ENCODE data around the gene RIN2.

The RIN2 gene

GRCh38 chr20:19713822-19714578 is 44.1 kb upstream of the RIN2 start:
- DNase-seq, result no peak
- TF ChIP-seq CTCF (IDR thresholded peaks at IDR 0.05; ENCODE audit: low read depth, low read length, missing control alignments), result no peak

GRCh38 chr20:19714579-19714840 is 43.5 kb upstream of the RIN2 start:
- in situ Hi-C loops (cut with HindIII; ENCODE audit: low pct_ligation_motif_present, low sequenced_read_pairs), result no loop called here
- Histone ChIP-seq H3K27ac (no peak overlapping the region), H3K36me3 (replicated peaks) (no peaks in the 10 kb centered on the region), H3K27me3 (replicated peaks) (no peaks in the 10 kb centered on the region), H3K4me3 (ENCODE audit: low read depth, low read length) (no peak overlapping the region)
- no peak for DNase-seq
- TF ChIP-seq CTCF (IDR thresholded peaks at IDR 0.05; ENCODE audit: low read depth, low read length, missing control alignments), result no peak

More at GRCh38 chr20:19713822-19714578, 44.1 kb upstream of the RIN2 start:
- Histone ChIP-seq H3K36me3 (replicated peaks) (no peaks in the 10 kb centered on the region), H3K27ac (no peak overlapping the region), H3K27me3 (replicated peaks) (no peaks in the 10 kb centered on the region), H3K4me3 (ENCODE audit: low read depth, low read length) (no peak overlapping the region)
- in situ Hi-C loops (cut with HindIII; ENCODE audit: low pct_ligation_motif_present, low sequenced_read_pairs), result no loop called here

GRCh38 chr20:19715986-19716385 is 42.1 kb upstream of the RIN2 start:
- in situ Hi-C loops (cut with HindIII; ENCODE audit: low pct_ligation_motif_present, low sequenced_read_pairs), result no loop called here
- DNase-seq, result no peak
- TF ChIP-seq CTCF (IDR thresholded peaks at IDR 0.05; ENCODE audit: low read depth, low read length, missing control alignments), result no peak
- Histone ChIP-seq H3K27me3 (replicated peaks) (no peaks in the 10 kb centered on the region), H3K4me3 (ENCODE audit: low read depth, low read length) (no peak overlapping the region), H3K27ac (no peak overlapping the region), H3K36me3 (replicated peaks) (no peaks in the 10 kb centered on the region)

- in situ Hi-C loops (cut with HindIII; ENCODE audit: low pct_ligation_motif_present, low sequenced_read_pairs), result no loop called here
- Histone ChIP-seq H3K27me3 (replicated peaks) (no peaks in the 10 kb centered on the region), H3K27ac (no peak overlapping the region), H3K4me3 (ENCODE audit: low read depth, low read length) (no peak overlapping the region), H3K36me3 (replicated peaks) (no peaks in the 10 kb centered on the region)
- DNase-seq, result no peak
- TF ChIP-seq CTCF (IDR thresholded peaks at IDR 0.05; ENCODE audit: low read depth, low read length, missing control alignments), result no peak
These were observed 39.2 kb upstream of the RIN2 start for GRCh38 chr20:19718880-19719279.

- in situ Hi-C loops (cut with HindIII; ENCODE audit: low pct_ligation_motif_present, low sequenced_read_pairs), result no loop called here
- Histone ChIP-seq H3K36me3 (replicated peaks) (no peaks in the 10 kb centered on the region), H3K27ac (no peak overlapping the region), H3K27me3 (replicated peaks) (no peaks in the 10 kb centered on the region), H3K4me3 (ENCODE audit: low read depth, low read length) (no peak overlapping the region)
- no peak for DNase-seq
- TF ChIP-seq CTCF (IDR thresholded peaks at IDR 0.05; ENCODE audit: low read depth, low read length, missing control alignments), result no peak
These were observed 37.1 kb upstream of the RIN2 start for GRCh38 chr20:19720991-19721390.

- H3K36me3 ChIP-seq (replicated peaks), result no peaks in the 10 kb centered on the region
- no peaks in the 10 kb centered on the region for H3K27me3 ChIP-seq (replicated peaks)
- TF ChIP-seq CTCF (IDR thresholded peaks at IDR 0.05; ENCODE audit: low read depth, low read length, missing control alignments), result no peak
- no peak for DNase-seq
- H3K4me3 ChIP-seq (ENCODE audit: low read depth, low read length), result no peak overlapping the region
- no peak overlapping the region for H3K27ac ChIP-seq
- in situ Hi-C loops (cut with HindIII; ENCODE audit: low pct_ligation_motif_present, low sequenced_read_pairs), result no loop called here
These were observed 35.0 kb upstream of the RIN2 start for GRCh38 chr20:19723051-19723450.
